CD4-positive, alpha-beta T cell treated with Interleukin-4 for 1 hour (primary cell): ENCODE measurements around the gene HSPA1A.
"Not testable (repeated sequence)": the region's sequence is repeated elsewhere in the genome, so short reads cannot be mapped to it uniquely, and the experiment has no call there.

Experiments
- DNase-seq, 2 donors: peaks; one replicate each; pipeline ENCODE4 v3.0.0-alpha.2; 2020 to 2022

Gene HSPA1A

GRCh38 chr6:31811645-31812044, 3.7 kb upstream of the HSPA1A start:
- no peak for DNase-seq

- DNase-seq: no peak
Measured at GRCh38 chr6:31813465-31813849, 1.9 kb upstream of the HSPA1A start.

- DNase-seq: peak; percentile 75 to 76
Measured at GRCh38 chr6:31814677-31815024, 692 bp upstream of the HSPA1A start.

- DNase-seq: peak in 1 of 2 donors; percentile 72
Measured at GRCh38 chr6:31817133-31817928, 2.0 kb downstream of the HSPA1A start.

- not testable (repeated sequence) for DNase-seq
Measured at GRCh38 chr6:31817929-31818511, 2.7 kb downstream of the HSPA1A start.

GRCh38 chr6:31819871-31820299, 4.5 kb downstream of the HSPA1A start:
- DNase-seq: no peak

- not testable (repeated sequence) for DNase-seq
Measured at GRCh38 chr6:31820399-31820798, 5.1 kb downstream of the HSPA1A start.

- peak in 1 of 2 donors; percentile 48 for DNase-seq
Measured at GRCh38 chr6:31821301-31822035, 6.1 kb downstream of the HSPA1A start.

GRCh38 chr6:31822036-31822821, 6.9 kb downstream of the HSPA1A start:
- DNase-seq: peak; percentile 81 to 82

GRCh38 chr6:31823592-31824196, 8.4 kb downstream of the HSPA1A start:
- not testable (repeated sequence) for DNase-seq

GRCh38 chr6:31825553-31825952, 10.2 kb downstream of the HSPA1A start:
- DNase-seq: no peak

GRCh38 chr6:31826793-31827285, 11.5 kb downstream of the HSPA1A start:
- peak in 1 of 2 donors; percentile 36 for DNase-seq

- peak; percentile 93 to 96 for DNase-seq
Measured at GRCh38 chr6:31827286-31828079, 12.1 kb downstream of the HSPA1A start, which contains the start of gene HSPA1B. Gene HSPA1B (plus strand): TSS chr6:31827738. CDS start chr6:31827951, 213 bp downstream.

- peak in 1 of 2 donors; percentile 75 for DNase-seq
Measured at GRCh38 chr6:31829633-31830283, 14.4 kb downstream of the HSPA1A start.

- DNase-seq: peak in 1 of 2 donors; percentile 42
Measured at GRCh38 chr6:31830886-31831335, 15.6 kb downstream of the HSPA1A start.

GRCh38 chr6:31831350-31832215, 16.2 kb downstream of the HSPA1A start:
- peak in 1 of 2 donors; percentile 53 for DNase-seq

GRCh38 chr6:31834367-31835250, 19.3 kb downstream of the HSPA1A start:
- DNase-seq: peak; percentile 82 to 85

- no peak for DNase-seq
Measured at GRCh38 chr6:31836047-31836473, 20.7 kb downstream of the HSPA1A start.
